NB4 (cell line): Measurements from ENCODE around the gene DCAF11.

Experiments
- DNase-seq: peaks from one replicate; pipeline ENCODE4 v3.0.0; 2010; ENCODE audit warnings: low read depth
- H3K4me3 ChIP-seq: one replicate; pipeline ENCODE4 v1.5.1; 2011; ENCODE audit warnings: mild to moderate bottlenecking, low read depth, low read length, moderate library complexity
- CTCF ChIP-seq: IDR thresholded peaks from one replicate; pipeline ENCODE4 v1.5.1; 2012; ENCODE audit warnings: low read depth, low read length
- MAX ChIP-seq: IDR thresholded peaks from 2 replicates; pipeline ENCODE4 v1.6.1; 2011; ENCODE audit warnings: low read depth, low read length
- MYC ChIP-seq: IDR thresholded peaks from 2 replicates; pipeline ENCODE4 v1.6.1; 2011; ENCODE audit warnings: low read depth, low read length
- POLR2A ChIP-seq: IDR thresholded peaks from 2 replicates; pipeline ENCODE4 v1.6.1; 2011; ENCODE audit warnings: mild to moderate bottlenecking; ENCODE audit not compliant: insufficient read length; ENCODE audit errors: extremely low read depth

DCAF11 gene

GRCh38 chr14:24114532-24115421, at the start of gene DCAF11, which contains the start of gene NRL:
DCAF11 (plus strand) TSS chr14:24114777; CDS start chr14:24115595, 818 bp downstream.
NRL (minus strand) TSS chr14:24114949; CDS start chr14:24082848, 32,101 bp downstream.
- H3K4me3 ChIP-seq = peak within 1 kb of the TSS; percentile 96
- DNase-seq = peak; percentile 99
- TF ChIP-seq POLR2A (peak; percentile 70), CTCF (no peak), MAX (peak; percentile 98), MYC (peak; percentile 97)

GRCh38 chr14:24064856-24065255, 49.7 kb upstream of the DCAF11 start:
- TF ChIP-seq POLR2A = no peak
- TF ChIP-seq CTCF = no peak
- no peak for TF ChIP-seq MAX
- TF ChIP-seq MYC = no peak
- H3K4me3 ChIP-seq = no peak overlapping the region
- DNase-seq = no peak

- no peak overlapping the region for H3K4me3 ChIP-seq
- TF ChIP-seq MYC (no peak), CTCF (no peak), MAX (no peak), POLR2A (no peak)
- no peak for DNase-seq
Observed at GRCh38 chr14:24065408-24065807, 49.2 kb upstream of the DCAF11 start.

- DNase-seq = no peak
- no peak for TF ChIP-seq CTCF
- no peak for TF ChIP-seq MYC
- TF ChIP-seq MAX = no peak
- TF ChIP-seq POLR2A = no peak
- no peak overlapping the region for H3K4me3 ChIP-seq
Observed at GRCh38 chr14:24066496-24067132, 48.0 kb upstream of the DCAF11 start.

- no peak overlapping the region for H3K4me3 ChIP-seq
- no peak for DNase-seq
- TF ChIP-seq MAX = no peak
- no peak for TF ChIP-seq CTCF
- no peak for TF ChIP-seq POLR2A
- TF ChIP-seq MYC = no peak
Observed at GRCh38 chr14:24067133-24068082, 47.2 kb upstream of the DCAF11 start.
